SK-N-SH (cell line): ENCODE measurements around the gene INTS3. TPM values are rescaled to one million over a fixed set of nuclear protein-coding genes. Genes with fewer than 3 reads are reported as not detected.

Experiments
- CTCF ChIA-PET: fragments of 300-600, 350-600 bp; formaldehyde crosslinking; extraction: SDS; loops from one replicate; lab custom pipeline; 2021; lab: Yijun Ruan, JAX
- POLR2A ChIA-PET: fragments of 350-600 bp; sonication (Branson Sonifier 250); formaldehyde crosslinking; extraction: SDS; loops from one replicate; lab custom pipeline; 2020; ENCODE audit warnings: antibody characterized with exemption, inconsistent platforms; lab: Yijun Ruan, JAX
- DNase-seq: peaks from one replicate; pipeline ENCODE4 v3.0.0; 2012
- H2AFZ ChIP-seq: fragments of 200-600 bp; sonication (generic); 2 replicates; pipeline ENCODE4 v1.8.1; 2016; ENCODE audit warnings: antibody characterized with exemption, mild to moderate bottlenecking, low read depth
- H3F3A ChIP-seq: fragments of 200-600 bp; sonication (generic); replicated peaks from 2 replicates; pipeline ENCODE3; 2016; ENCODE audit warnings: antibody characterized with exemption, mild to moderate bottlenecking; ENCODE audit not compliant: insufficient read depth
- H3K27ac ChIP-seq, 2 experiments: fragments of 200-500 bp in 1 of 2; fragments of 200-600 bp in 1 of 2; sonication (Bioruptor generic) in 1 of 2; sonication (generic), shearing (Covaris generic) in 1 of 2; 2 replicates each; pipeline versions ENCODE4 v1.5.1 to v1.6.1; 2014 to 2016; ENCODE audit warnings: low read depth in 2 of 2, inconsistent platforms in 1 of 2, low read length in 1 of 2, mild to moderate bottlenecking in 1 of 2, mixed read lengths in 1 of 2
- H3K27me3 ChIP-seq: fragments of 200-600 bp; sonication (generic), shearing (Covaris generic); 2 replicates; pipeline ENCODE4 v1.6.1; 2016; ENCODE audit warnings: mixed run types; ENCODE audit not compliant: insufficient read depth
- H3K36me3 ChIP-seq, 2 experiments: fragments of 200-500 bp in 1 of 2; fragments of 200-600 bp in 1 of 2; sonication (Bioruptor generic) in 1 of 2; sonication (generic) in 1 of 2; replicated peaks in 1 of 2; 2 replicates each; pipeline versions ENCODE3 to v1.5.1; 2014 to 2016; ENCODE audit warnings: low read length in 1 of 2, mild to moderate bottlenecking in 1 of 2; ENCODE audit not compliant: insufficient read depth in 2 of 2, control insufficient read depth in 1 of 2
- H3K4me1 ChIP-seq, 2 experiments: fragments of 200-500 bp in 1 of 2; fragments of 200-600 bp in 1 of 2; sonication (Bioruptor generic) in 1 of 2; sonication (generic), shearing (Covaris generic) in 1 of 2; 2 replicates each; pipeline versions ENCODE4 v1.5.1 to v1.6.1; 2014 to 2016; ENCODE audit warnings: low read depth in 1 of 2, low read length in 1 of 2, mixed run types in 1 of 2; ENCODE audit not compliant: insufficient read depth in 2 of 2, control insufficient read depth in 1 of 2
- H3K4me2 ChIP-seq: fragments of 200-600 bp; sonication (generic), shearing (Covaris generic); 2 replicates; pipeline ENCODE4 v1.6.1; 2017; ENCODE audit warnings: mixed run types
- H3K4me3 ChIP-seq, 2 experiments: fragments of 200-500 bp in 1 of 2; fragments of 200-600 bp in 1 of 2; sonication (Bioruptor generic) in 1 of 2; sonication (generic), shearing (Covaris generic) in 1 of 2; 2 replicates each; pipeline versions ENCODE4 v1.5.1 to v1.8.1; 2014 to 2016; ENCODE audit warnings: low read depth in 2 of 2, inconsistent platforms in 1 of 2, low read length in 1 of 2, mild to moderate bottlenecking in 1 of 2, mixed read lengths in 1 of 2, moderate library complexity in 1 of 2
- H3K79me2 ChIP-seq: fragments of 200-600 bp; sonication (generic); 2 replicates; pipeline ENCODE4 v1.8.1; 2017; ENCODE audit warnings: mild to moderate bottlenecking; ENCODE audit not compliant: insufficient read depth
- H3K9ac ChIP-seq: fragments of 200-600 bp; sonication (generic); 2 replicates; pipeline ENCODE4 v1.6.1; 2017; ENCODE audit warnings: mixed run types
- H3K9me2 ChIP-seq: fragments of 200-600 bp; sonication (generic); 2 replicates; pipeline ENCODE4 v1.6.1; 2017; ENCODE audit warnings: mixed run types
- H3K9me3 ChIP-seq: fragments of 200-600 bp; sonication (generic); 2 replicates; pipeline ENCODE4 v1.6.1; 2017; ENCODE audit warnings: mixed run types, mild to moderate bottlenecking, moderate library complexity
- H4K20me1 ChIP-seq: fragments of 200-600 bp; sonication (generic); 2 replicates; pipeline ENCODE4 v1.6.1; 2017; ENCODE audit warnings: mild to moderate bottlenecking, mixed run types; ENCODE audit not compliant: insufficient read depth
- ELF1 ChIP-seq: IDR thresholded peaks from 2 replicates; pipeline ENCODE4 v1.4.0; 2012
- EP300 ChIP-seq, 2 experiments: IDR thresholded peaks; 2 replicates each; pipeline versions ENCODE4 v1.4.0 to v1.6.1; 2012; ENCODE audit warnings: borderline replicate concordance in 1 of 2, low read depth in 1 of 2, low read length in 1 of 2
- EZH2phosphoT487 ChIP-seq: fragments of 200-600 bp; sonication (generic); IDR thresholded peaks from 2 replicates; pipeline ENCODE4 v1.6.1; 2017; ENCODE audit warnings: low read depth, mixed run types, mild to moderate bottlenecking, antibody characterized with exemption, moderate library complexity, borderline replicate concordance
- FOSL2 ChIP-seq: IDR thresholded peaks from 2 replicates; pipeline ENCODE4 v1.4.0; 2012; ENCODE audit warnings: low read depth, mild to moderate bottlenecking, moderate library complexity, borderline replicate concordance
- FOXJ3 ChIP-seq: sonication (generic); formaldehyde crosslinking; IDR thresholded peaks from 2 replicates; pipeline ENCODE4 v1.5.1; 2020; ENCODE audit warnings: mild to moderate bottlenecking, missing genetic modification reagents
- IRF3 ChIP-seq: fragments of 150-350 bp; IDR thresholded peaks from 2 replicates; pipeline ENCODE4 v1.6.1; 2016; ENCODE audit warnings: mild to moderate bottlenecking, low read depth, low read length
- JUND ChIP-seq: IDR thresholded peaks from 2 replicates; pipeline ENCODE4 v1.4.0; 2012
- MEF2A ChIP-seq: IDR thresholded peaks from 2 replicates; pipeline ENCODE4 v1.4.0; 2012; ENCODE audit warnings: low read depth, borderline replicate concordance
- NRF1 ChIP-seq: IDR thresholded peaks from 2 replicates; pipeline ENCODE4 v1.6.1; 2012; ENCODE audit warnings: low read depth, mild to moderate bottlenecking, low read length
- POLR2AphosphoS5 ChIP-seq: IDR thresholded peaks from 2 replicates; pipeline ENCODE4 v1.6.1; 2012; ENCODE audit warnings: low read depth, low read length
- RAD21 ChIP-seq: IDR thresholded peaks from 2 replicates; pipeline ENCODE4 v1.6.1; 2012; ENCODE audit warnings: mild to moderate bottlenecking, low read length
- RXRA ChIP-seq: IDR thresholded peaks from 2 replicates; pipeline ENCODE4 v1.4.0; 2012; ENCODE audit warnings: low read depth, mild to moderate bottlenecking, borderline replicate concordance
- SIN3A ChIP-seq: IDR thresholded peaks from 2 replicates; pipeline ENCODE4 v1.6.1; 2012; ENCODE audit warnings: low read depth, mild to moderate bottlenecking, low read length, moderate library complexity, borderline replicate concordance
- SMC3 ChIP-seq: IDR thresholded peaks from 2 replicates; pipeline ENCODE4 v1.6.1; 2012; ENCODE audit warnings: low read depth, low read length, improper control_type of control experiment
- TEAD4 ChIP-seq: IDR thresholded peaks from 2 replicates; pipeline ENCODE4 v1.4.0; 2012; ENCODE audit warnings: mild to moderate bottlenecking, borderline replicate concordance; ENCODE audit not compliant: insufficient read depth
- USF2 ChIP-seq: fragments of 150-350 bp; IDR thresholded peaks from 2 replicates; pipeline ENCODE4 v1.6.1; 2017; ENCODE audit warnings: antibody characterized with exemption, low read length, low read depth, borderline replicate concordance
- YY1 ChIP-seq: IDR thresholded peaks from 2 replicates; pipeline ENCODE4 v1.4.0; 2012; ENCODE audit warnings: low read depth, mild to moderate bottlenecking
- ZBTB33 ChIP-seq: IDR thresholded peaks from 2 replicates; pipeline ENCODE4 v1.4.0; 2012; ENCODE audit warnings: low read depth, borderline replicate concordance
- WGBS: methylation state at CpG from one replicate; pipeline ENCODE4 v1.1.6; 2017; ENCODE audit warnings: low lambda C conversion rate; 5-methylcytosine and 5-hydroxymethylcytosine counted together
- polyA plus RNA-seq, 3 experiments: library from polyadenylated mRNA; depleted of rRNA; stranded (reverse); fragments of >200 nt; gene quantifications; 2 replicates each; pipeline ENCODE4 v1.2.3, GENCODE V29; 2012

Gene INTS3
- polyA plus RNA-seq, 1 of the 3 experiments (the other 2 are of a cell fraction) = 64.3 TPM

GRCh38 chr1:153750026-153750995 lies 22.5 kb downstream of the INTS3 start:
- no peaks in the 10 kb centered on the region; a peak in 1 of 4 replicates for H3K4me1 ChIP-seq
- no peaks in the 10 kb centered on the region for H3K9me3 ChIP-seq
- H2AFZ ChIP-seq = no peak overlapping the region
- no peaks in the 10 kb centered on the region for H3K79me2 ChIP-seq
- no peak overlapping the region for H3K9ac ChIP-seq
- no peaks in the 10 kb centered on the region for H3K9me2 ChIP-seq
- no peak overlapping the region for H3K4me3 ChIP-seq
- DNase-seq = no peak
- no peaks in the 10 kb centered on the region for H4K20me1 ChIP-seq
- no peak overlapping the region for H3K27ac ChIP-seq
- WGBS = 70% methylated on average over 6 of the region's 6 CpGs
- CTCF ChIA-PET = interaction anchor here (0.6 to 12.0 kb wide), 17 partner anchors 9 to 255 kb away, joined by 3 to 156 read pairs (median 5); partner anchors contain the start of genes INTS3 and NPR1
- no peak overlapping the region for H3K4me2 ChIP-seq
- TF ChIP-seq JUND (no peak), EZH2phosphoT487 (no peak), SMC3 (no peak), RAD21 (no peak), SIN3A (no peak), FOXJ3 (CRISPR knock-in tag) (no peak), YY1 (no peak), ELF1 (no peak), EP300 (IDR thresholded peaks at IDR 0.05; ENCODE audit: borderline replicate concordance in 1 of 2, low read depth in 1 of 2, low read length in 1 of 2) (no peak), MEF2A (no peak), RXRA (no peak), IRF3 (no peak), USF2 (no peak), FOSL2 (no peak)
- no peaks in the 10 kb centered on the region for H3K27me3 ChIP-seq
- peaks cover 49 to 74% of the 10 kb centered on the region in 2 experiments for H3K36me3 ChIP-seq
- peaks cover 8% of the 10 kb centered on the region for H3F3A ChIP-seq
- POLR2A ChIA-PET = no interaction called here

- H3K9ac ChIP-seq = no peak overlapping the region
- H3F3A ChIP-seq = peaks cover 8% of the 10 kb centered on the region
- H3K4me2 ChIP-seq = no peak overlapping the region
- no peaks in the 10 kb centered on the region; a peak in 1 of 4 replicates for H3K4me1 ChIP-seq
- POLR2A ChIA-PET = no interaction called here
- H3K4me3 ChIP-seq = no peak overlapping the region
- peaks cover 43 to 73% of the 10 kb centered on the region in 2 experiments for H3K36me3 ChIP-seq
- H3K9me3 ChIP-seq = no peaks in the 10 kb centered on the region
- no peak overlapping the region for H3K27ac ChIP-seq
- no peaks in the 10 kb centered on the region for H3K79me2 ChIP-seq
- CTCF ChIA-PET = interaction anchor here (1.0 to 12.0 kb wide), 4 partner anchors 19 to 83 kb away, joined by 3 to 156 read pairs (median 5); partner anchors contain the start of genes NPR1 and SLC27A3
- H3K27me3 ChIP-seq = no peaks in the 10 kb centered on the region
- no peaks in the 10 kb centered on the region for H4K20me1 ChIP-seq
- no peak overlapping the region for H2AFZ ChIP-seq
- WGBS = 91% methylated on average over 2 of the region's 2 CpGs
- no peaks in the 10 kb centered on the region for H3K9me2 ChIP-seq
- no peak for DNase-seq
- TF ChIP-seq RXRA (no peak), EP300 (IDR thresholded peaks at IDR 0.05; ENCODE audit: borderline replicate concordance in 1 of 2, low read depth in 1 of 2, low read length in 1 of 2) (no peak), EZH2phosphoT487 (no peak), NRF1 (no peak), YY1 (no peak), POLR2AphosphoS5 (no peak), USF2 (no peak), TEAD4 (no peak), JUND (no peak), ZBTB33 (no peak)
Measured at GRCh38 chr1:153752072-153752471, 24.2 kb downstream of the INTS3 start.
